HepG2 (cell line): Measurements from ENCODE around the gene PIP4K2C. TPM values are rescaled to one million over a fixed set of nuclear protein-coding genes. Genes with fewer than 3 reads are reported as not detected.

Source experiments
- HNF4G ChIP-seq, 2 experiments: sonication (generic) in 1 of 2; formaldehyde crosslinking in 1 of 2; IDR thresholded peaks; 2 replicates each; pipeline versions ENCODE4 v1.4.0 to v1.6.1; 2011 to 2020; ENCODE audit warnings: borderline replicate concordance in 2 of 2, low read depth in 2 of 2, mild to moderate bottlenecking in 2 of 2, low read length in 1 of 2, missing genetic modification reagents in 1 of 2, moderate library complexity in 1 of 2
- JUNB ChIP-seq: sonication (generic); formaldehyde crosslinking; IDR thresholded peaks from 2 replicates; pipeline ENCODE4 v1.8.0; 2022; ENCODE audit warnings: missing genetic modification reagents, mild to moderate bottlenecking, borderline replicate concordance
- KLF9 ChIP-seq: IDR thresholded peaks from 2 replicates; pipeline ENCODE4 v1.6.1; 2016; ENCODE audit warnings: low read depth
- MAF1 ChIP-seq: sonication (generic); formaldehyde crosslinking; IDR thresholded peaks from 2 replicates; pipeline ENCODE4 v1.5.0; 2020; ENCODE audit warnings: missing genetic modification reagents, borderline replicate concordance
- MAZ ChIP-seq, 2 experiments: sonication (generic) in 1 of 2; formaldehyde crosslinking in 1 of 2; IDR thresholded peaks; 2 replicates each; pipeline versions ENCODE4 v1.5.0 to v1.6.1; 2012 to 2020; ENCODE audit warnings: low read depth in 2 of 2, mild to moderate bottlenecking in 2 of 2, borderline replicate concordance in 1 of 2, improper control_type of control experiment in 1 of 2, low read length in 1 of 2, missing genetic modification reagents in 1 of 2, moderate library complexity in 1 of 2
- SETDB1 ChIP-seq: sonication (generic); formaldehyde crosslinking; IDR thresholded peaks from 2 replicates; pipeline ENCODE4 v1.5.1; 2020; ENCODE audit warnings: missing genetic modification reagents, mild to moderate bottlenecking, borderline replicate concordance
- SMAD1 ChIP-seq: sonication (generic); formaldehyde crosslinking; IDR thresholded peaks from 2 replicates; pipeline ENCODE4 v1.4.0; 2020; ENCODE audit warnings: missing genetic modification reagents, low read depth, mild to moderate bottlenecking, borderline replicate concordance
- SNAPC2 ChIP-seq: sonication (generic); formaldehyde crosslinking; IDR thresholded peaks from 2 replicates; pipeline ENCODE4 v1.8.1; 2022; ENCODE audit warnings: mild to moderate bottlenecking, missing genetic modification reagents
- ZBTB46 ChIP-seq: sonication (generic); formaldehyde crosslinking; IDR thresholded peaks from 2 replicates; pipeline ENCODE4 v1.4.0; 2020; ENCODE audit warnings: mild to moderate bottlenecking, missing genetic modification reagents, borderline replicate concordance
- ZNF142 ChIP-seq: sonication (generic); formaldehyde crosslinking; IDR thresholded peaks from 2 replicates; pipeline ENCODE4 v1.4.0; 2020; ENCODE audit warnings: missing genetic modification reagents
- ZNF143 ChIP-seq: sonication (generic); formaldehyde crosslinking; IDR thresholded peaks from 2 replicates; pipeline ENCODE4 v1.4.0; 2020; ENCODE audit warnings: missing genetic modification reagents
- ZNF354B ChIP-seq: sonication (generic); formaldehyde crosslinking; IDR thresholded peaks from 2 replicates; pipeline ENCODE4 v1.8.0; 2022; ENCODE audit warnings: mild to moderate bottlenecking, missing genetic modification reagents
- ZNF550 ChIP-seq: sonication (generic); formaldehyde crosslinking; IDR thresholded peaks from 2 replicates; pipeline ENCODE4 v1.4.0; 2020; ENCODE audit warnings: mild to moderate bottlenecking, missing genetic modification reagents, borderline replicate concordance
- ZNF577 ChIP-seq: sonication (generic); formaldehyde crosslinking; IDR thresholded peaks from 2 replicates; pipeline ENCODE4 v1.4.0; 2020; ENCODE audit warnings: mild to moderate bottlenecking, low read depth, missing genetic modification reagents, borderline replicate concordance
- ZSCAN21 ChIP-seq: sonication (generic); formaldehyde crosslinking; IDR thresholded peaks from 2 replicates; pipeline ENCODE4 v1.8.0; 2022; ENCODE audit warnings: mild to moderate bottlenecking, missing genetic modification reagents, moderate library complexity, borderline replicate concordance
- polyA plus RNA-seq, 8 experiments: library from polyadenylated mRNA; depleted of rRNA in 3 of 8; stranded (reverse) in 7 of 8; unstranded in 1 of 8; fragments of >200 nt; fragmentation: Illumina TruSeq in 4 of 8; extraction: Trizol in 4 of 8; gene quantifications; 2 replicates each; pipeline versions ENCODE4 v1.2.1 to v1.2.3, GENCODE V29; 2011 to 2016; ENCODE audit warnings: low read depth in 4 of 8, missing spikeins in 1 of 8, mixed read lengths in 1 of 8; ENCODE audit not compliant: insufficient read depth in 1 of 8
- total RNA-seq, 5 experiments: library from RNA; depleted of rRNA; stranded (reverse); fragments of >200 nt; fragmentation: Illumina TruSeq; extraction: Trizol; gene quantifications; 2 replicates each; pipeline ENCODE4 v1.2.3, GENCODE V29; 2016; ENCODE audit warnings: low read depth in 1 of 5
- TF ChIP-seq, protein P1 (sequence below): sonication (generic); formaldehyde crosslinking; IDR thresholded peaks from 2 replicates; pipeline ENCODE4 v1.8.0; 2022; ENCODE audit warnings: mild to moderate bottlenecking, missing genetic modification reagents, moderate library complexity

PIP4K2C gene
- total and polyA plus RNA-seq, 2 of the 13 experiments (the other 11 are each of a cell fraction or from before 2014, with no cell fraction given), result 23.3 to 26.4 TPM

GRCh38 chr12:57575771-57576612 is 15.0 kb upstream of the PIP4K2C start (continued):
- TF ChIP-seq ZNF142 (CRISPR knock-in tag), result 0 out of 2 replicates have a peak, but pooled peaks have one; percentile 43
- TF ChIP-seq SETDB1 (CRISPR knock-in tag), result no peak
- 0 out of 2 replicates have a peak, but pooled peaks have one; percentile 10 for TF ChIP-seq JUNB
- no peak for TF ChIP-seq ZSCAN21 (CRISPR knock-in tag)
- no peak for TF ChIP-seq ZBTB46 (CRISPR knock-in tag)
- no peak for TF ChIP-seq ZNF550 (CRISPR knock-in tag)
- TF ChIP-seq KLF9 (CRISPR knock-in tag), result no peak
- peak; percentile 87 for TF ChIP-seq HNF4G (IDR thresholded peaks at IDR 0.05; ENCODE audit: borderline replicate concordance, low read depth, low read length)
- TF ChIP-seq HNF4G (CRISPR knock-in tag; IDR thresholded peaks at IDR 0.05; ENCODE audit: borderline replicate concordance, low read depth), result peak; percentile 55; the same call in 1 of the 2 replicates
- TF ChIP-seq MAZ (IDR thresholded peaks at IDR 0.05; ENCODE audit: borderline replicate concordance, low read depth, low read length), result peak; percentile 59; the same call in 1 of the 2 replicates
- peak; percentile 75 for TF ChIP-seq MAZ (CRISPR knock-in tag; IDR thresholded peaks at IDR 0.05; ENCODE audit: low read depth)
- TF ChIP-seq SNAPC2 (CRISPR knock-in tag), result 0 out of 2 replicates have a peak, but pooled peaks have one; percentile 63
- peak; percentile 53; the same call in 1 of the 2 replicates for TF ChIP-seq ZNF143 (CRISPR knock-in tag)
- TF ChIP-seq ZNF354B (CRISPR knock-in tag), result no peak
- TF ChIP-seq, protein P1, sequence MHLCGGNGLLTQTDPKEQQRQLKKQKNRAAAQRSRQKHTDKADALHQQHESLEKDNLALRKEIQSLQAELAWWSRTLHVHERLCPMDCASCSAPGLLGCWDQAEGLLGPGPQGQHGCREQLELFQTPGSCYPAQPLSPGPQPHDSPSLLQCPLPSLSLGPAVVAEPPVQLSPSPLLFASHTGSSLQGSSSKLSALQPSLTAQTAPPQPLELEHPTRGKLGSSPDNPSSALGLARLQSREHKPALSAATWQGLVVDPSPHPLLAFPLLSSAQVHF (CRISPR knock-in tag), result no peak
- TF ChIP-seq MAF1 (CRISPR knock-in tag), result 0 out of 2 replicates have a peak, but pooled peaks have one; percentile 62
- peak; percentile 62; the same call in 1 of the 2 replicates for TF ChIP-seq SMAD1 (CRISPR knock-in tag)
- TF ChIP-seq ZNF577 (CRISPR knock-in tag), result no peak
